IPS-18a (cell line): ENCODE data around the gene FOXP4.

ENCODE experiments used
- H3K27ac ChIP-seq: one replicate; pipeline ENCODE4 v1.5.1; 2013; ENCODE audit warnings: low read length
- H3K27me3 ChIP-seq: one replicate; pipeline ENCODE4 v1.6.1; 2013; ENCODE audit warnings: mild to moderate bottlenecking, low read length; ENCODE audit not compliant: control insufficient read depth, insufficient read depth
- H3K36me3 ChIP-seq: one replicate; pipeline ENCODE4 v1.6.1; 2013; ENCODE audit warnings: low read depth, low read length; ENCODE audit not compliant: control insufficient read depth
- H3K4me1 ChIP-seq: one replicate; pipeline ENCODE4 v1.6.1; 2013; ENCODE audit warnings: low read depth, low read length; ENCODE audit not compliant: control insufficient read depth
- H3K4me3 ChIP-seq: one replicate; pipeline ENCODE4 v1.5.1; 2013; ENCODE audit warnings: low read length
- H3K9ac ChIP-seq: one replicate; pipeline ENCODE4 v1.6.1; 2013; ENCODE audit warnings: mild to moderate bottlenecking, low read length, moderate library complexity
- H3K9me3 ChIP-seq: one replicate; pipeline ENCODE4 v1.6.1; 2013; ENCODE audit warnings: low read depth, low read length; ENCODE audit not compliant: control insufficient read depth

The FOXP4 gene

GRCh38 chr6:41548841-41549642 lies 2.9 kb downstream of the FOXP4 start:
- H3K27me3 ChIP-seq, result peaks cover 85% of the 10 kb centered on the region

GRCh38 chr6:41549673-41550072 lies 3.5 kb downstream of the FOXP4 start:
- Histone ChIP-seq H3K9me3 (no peaks in the 10 kb centered on the region), H3K27ac (no peak overlapping the region), H3K9ac (no peak overlapping the region), H3K4me1 (peaks cover 69% of the 10 kb centered on the region), H3K27me3 (peaks cover 85% of the 10 kb centered on the region), H3K36me3 (no peaks in the 10 kb centered on the region), H3K4me3 (peak overlapping the region; percentile 83)

More at GRCh38 chr6:41548841-41549642, 2.9 kb downstream of the FOXP4 start:
- Histone ChIP-seq H3K4me3 (peak overlapping the region; percentile 83), H3K9me3 (no peaks in the 10 kb centered on the region), H3K27ac (no peak overlapping the region), H3K4me1 (peaks cover 70% of the 10 kb centered on the region), H3K9ac (no peak overlapping the region), H3K36me3 (no peaks in the 10 kb centered on the region)

DNA sequence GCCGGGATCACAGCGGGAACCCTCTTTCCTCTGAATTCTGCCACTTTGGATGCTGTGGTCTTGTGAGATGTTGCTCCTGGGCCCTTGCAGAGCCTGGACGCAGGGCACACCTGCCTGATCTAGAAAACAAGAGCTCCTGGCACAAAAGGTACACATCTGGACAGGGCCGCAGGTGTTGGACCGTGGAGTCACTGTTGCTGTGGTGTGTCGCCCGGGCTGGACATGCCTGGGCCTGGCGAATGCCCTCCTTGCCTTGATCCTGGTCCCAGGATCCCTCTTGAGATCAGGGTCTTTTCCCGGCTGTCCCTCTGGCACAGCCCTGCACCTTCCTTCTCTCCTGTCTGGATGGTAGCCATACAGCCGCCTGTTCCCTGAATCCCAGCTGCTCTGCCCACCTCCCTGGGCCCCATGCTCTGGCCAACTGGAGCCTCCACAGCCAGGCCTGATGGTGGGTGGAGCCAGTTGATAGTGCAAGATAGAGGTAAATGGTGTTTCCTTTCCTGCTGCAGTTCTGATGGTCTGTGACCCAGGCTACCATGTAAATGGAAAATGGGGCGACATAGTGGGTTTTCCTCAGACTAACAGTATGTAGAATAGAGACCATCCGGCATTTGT lies 5.0 kb downstream of the FOXP4 start:
- H3K36me3 ChIP-seq, result no peaks in the 10 kb centered on the region
- H3K4me3 ChIP-seq, result no peak overlapping the region
- H3K27ac ChIP-seq, result no peak overlapping the region
- H3K9ac ChIP-seq, result no peak overlapping the region
- peaks cover 92% of the 10 kb centered on the region for H3K27me3 ChIP-seq
- no peaks in the 10 kb centered on the region for H3K9me3 ChIP-seq
- H3K4me1 ChIP-seq, result peaks cover 72% of the 10 kb centered on the region

GRCh38 chr6:41551857-41552256 lies 5.7 kb downstream of the FOXP4 start:
- H3K9ac ChIP-seq, result no peak overlapping the region
- no peak overlapping the region for H3K27ac ChIP-seq
- H3K27me3 ChIP-seq, result peaks cover 98% of the 10 kb centered on the region
- H3K4me1 ChIP-seq, result peaks cover 76% of the 10 kb centered on the region
- no peak overlapping the region for H3K4me3 ChIP-seq
- H3K36me3 ChIP-seq, result no peaks in the 10 kb centered on the region
- no peaks in the 10 kb centered on the region for H3K9me3 ChIP-seq

DNA sequence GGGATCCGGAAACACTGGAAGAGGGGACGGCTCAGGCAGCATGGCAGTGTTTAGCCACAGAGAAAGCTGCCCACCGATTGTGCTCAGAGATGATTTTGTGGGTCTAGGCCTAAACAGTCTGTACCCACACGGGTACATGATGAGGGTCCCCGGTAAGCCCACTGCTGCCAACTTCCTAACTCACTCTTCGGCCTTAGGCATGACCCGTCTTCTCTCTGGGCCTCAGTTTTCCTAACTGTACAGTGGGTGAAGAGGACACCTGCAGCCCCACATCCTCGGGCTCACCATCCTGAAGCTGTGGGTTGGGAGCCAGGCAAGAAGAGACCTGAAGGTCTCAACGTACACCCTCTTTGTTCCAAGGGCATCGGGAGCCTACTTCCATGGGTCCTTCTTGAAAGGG lies 6.5 kb downstream of the FOXP4 start:
- H3K27me3 ChIP-seq, result peaks cover 100% of the 10 kb centered on the region
- no peaks in the 10 kb centered on the region for H3K36me3 ChIP-seq
- no peak overlapping the region for H3K9ac ChIP-seq
- H3K4me3 ChIP-seq, result no peak overlapping the region
- no peak overlapping the region for H3K27ac ChIP-seq
- no peaks in the 10 kb centered on the region for H3K9me3 ChIP-seq
- peaks cover 82% of the 10 kb centered on the region for H3K4me1 ChIP-seq

DNA sequence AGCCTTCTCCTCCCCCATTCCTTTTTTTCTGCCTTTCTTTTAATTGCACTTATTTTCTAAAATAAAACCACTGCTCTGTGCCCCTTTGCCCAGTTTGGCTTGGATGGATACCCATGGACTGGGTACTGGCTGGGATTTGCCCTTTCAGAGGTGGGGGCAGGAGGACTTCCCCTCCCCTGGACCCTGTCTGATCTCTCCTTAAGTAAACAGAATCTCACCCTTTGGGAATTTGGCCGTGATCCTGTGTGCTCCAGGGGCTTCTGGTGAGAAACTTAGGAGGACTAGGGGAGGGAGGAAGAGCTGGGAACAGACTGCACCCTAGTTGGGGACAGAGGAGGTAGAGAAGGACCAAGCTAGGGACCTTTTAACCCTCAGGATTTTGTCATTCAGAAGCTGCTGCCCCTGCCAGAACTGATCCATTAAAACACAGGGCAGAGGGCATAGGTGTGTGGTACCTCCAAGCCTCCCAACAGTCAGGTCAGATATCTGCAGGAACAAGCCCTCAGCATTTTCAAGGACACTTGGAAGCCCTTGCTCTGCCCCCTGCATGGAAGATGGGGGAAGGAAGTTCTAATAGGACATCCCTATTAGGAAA lies 7.3 kb downstream of the FOXP4 start:
- Histone ChIP-seq H3K9me3 (no peaks in the 10 kb centered on the region), H3K4me3 (peak overlapping the region; percentile 2), H3K27me3 (peaks cover 100% of the 10 kb centered on the region), H3K9ac (no peak overlapping the region), H3K27ac (no peak overlapping the region), H3K36me3 (no peaks in the 10 kb centered on the region), H3K4me1 (peaks cover 81% of the 10 kb centered on the region)

DNA sequence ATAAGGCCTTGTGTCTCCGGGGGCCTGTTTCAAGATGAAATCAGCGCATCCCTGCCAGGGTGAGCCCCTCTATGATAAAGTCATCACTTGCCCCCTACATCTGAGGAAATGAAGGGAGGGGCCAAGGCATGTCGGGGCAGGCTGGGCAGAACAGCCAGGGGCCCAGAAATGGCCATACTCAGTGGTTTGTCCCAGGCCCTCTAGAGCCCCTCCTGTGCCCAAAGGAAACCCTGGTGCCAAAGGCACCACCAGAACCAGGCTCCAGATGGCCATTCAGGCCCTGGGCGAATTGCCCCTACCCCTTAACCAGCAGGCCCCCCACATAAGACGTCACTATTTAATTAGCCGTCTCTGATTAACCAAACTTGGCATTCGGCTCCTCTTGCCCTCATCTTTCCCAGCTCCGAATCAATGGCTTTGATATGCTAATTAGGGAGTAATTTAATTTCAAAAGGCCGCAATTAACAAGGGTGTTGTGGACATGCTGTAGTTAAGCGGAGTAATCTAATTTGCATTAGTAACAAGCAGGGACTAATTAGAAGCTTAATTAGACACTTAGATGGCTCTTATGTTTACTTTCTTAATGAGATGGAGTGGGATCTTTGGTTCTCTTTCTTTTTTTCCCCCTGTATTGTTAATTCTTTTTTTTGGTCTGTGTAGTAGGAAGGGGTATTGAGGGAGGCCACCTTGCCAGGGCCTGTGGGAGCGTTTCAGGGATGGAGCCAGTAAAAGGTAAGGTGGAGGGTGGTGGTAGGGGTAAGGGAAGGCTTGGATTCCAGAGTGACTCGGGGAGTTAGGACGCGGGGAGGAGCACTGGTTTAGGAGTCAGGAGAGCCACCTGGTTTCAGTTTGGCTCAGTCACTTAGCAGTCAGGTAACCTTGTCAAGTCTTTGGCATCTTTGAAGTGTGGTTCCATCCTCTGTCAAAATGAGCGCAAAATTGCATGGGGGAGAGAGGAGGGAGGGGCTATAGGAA lies 9.4 kb downstream of the FOXP4 start:
- Histone ChIP-seq H3K27me3 (peaks cover 94% of the 10 kb centered on the region), H3K9me3 (no peaks in the 10 kb centered on the region), H3K36me3 (no peaks in the 10 kb centered on the region), H3K9ac (no peak overlapping the region), H3K27ac (no peak overlapping the region), H3K4me3 (peak overlapping the region; percentile 32), H3K4me1 (peaks cover 60% of the 10 kb centered on the region)

DNA sequence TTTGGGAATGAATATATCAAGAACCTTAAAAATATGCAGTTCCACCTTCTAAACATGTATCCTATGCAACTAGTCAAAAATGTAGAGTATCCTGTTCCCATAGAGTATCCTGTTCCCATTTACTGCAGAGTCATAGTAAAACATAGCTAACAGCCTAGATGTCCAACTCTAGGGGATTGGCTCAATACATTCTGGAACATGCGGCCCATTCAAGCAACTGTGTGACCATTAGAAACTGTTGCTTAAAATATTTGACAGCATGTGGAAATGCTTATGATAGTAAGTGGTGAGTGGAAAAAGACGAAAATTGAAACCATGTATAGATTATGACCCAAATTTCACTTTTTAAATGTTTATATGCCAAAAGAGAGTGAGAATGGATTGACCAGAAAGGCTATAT lies 11.2 kb downstream of the FOXP4 start:
- no peaks in the 10 kb centered on the region for H3K9me3 ChIP-seq
- no peak overlapping the region for H3K9ac ChIP-seq
- H3K27me3 ChIP-seq, result peaks cover 76% of the 10 kb centered on the region
- H3K36me3 ChIP-seq, result no peaks in the 10 kb centered on the region
- peaks cover 57% of the 10 kb centered on the region for H3K4me1 ChIP-seq
- no peak overlapping the region for H3K27ac ChIP-seq
- no peak overlapping the region for H3K4me3 ChIP-seq

GRCh38 chr6:41558033-41558807 lies 12.0 kb downstream of the FOXP4 start:
- Histone ChIP-seq H3K4me1 (peaks cover 57% of the 10 kb centered on the region), H3K9me3 (no peaks in the 10 kb centered on the region), H3K36me3 (no peaks in the 10 kb centered on the region), H3K27ac (no peak overlapping the region), H3K9ac (no peak overlapping the region), H3K27me3 (peaks cover 67% of the 10 kb centered on the region), H3K4me3 (no peak overlapping the region)

DNA sequence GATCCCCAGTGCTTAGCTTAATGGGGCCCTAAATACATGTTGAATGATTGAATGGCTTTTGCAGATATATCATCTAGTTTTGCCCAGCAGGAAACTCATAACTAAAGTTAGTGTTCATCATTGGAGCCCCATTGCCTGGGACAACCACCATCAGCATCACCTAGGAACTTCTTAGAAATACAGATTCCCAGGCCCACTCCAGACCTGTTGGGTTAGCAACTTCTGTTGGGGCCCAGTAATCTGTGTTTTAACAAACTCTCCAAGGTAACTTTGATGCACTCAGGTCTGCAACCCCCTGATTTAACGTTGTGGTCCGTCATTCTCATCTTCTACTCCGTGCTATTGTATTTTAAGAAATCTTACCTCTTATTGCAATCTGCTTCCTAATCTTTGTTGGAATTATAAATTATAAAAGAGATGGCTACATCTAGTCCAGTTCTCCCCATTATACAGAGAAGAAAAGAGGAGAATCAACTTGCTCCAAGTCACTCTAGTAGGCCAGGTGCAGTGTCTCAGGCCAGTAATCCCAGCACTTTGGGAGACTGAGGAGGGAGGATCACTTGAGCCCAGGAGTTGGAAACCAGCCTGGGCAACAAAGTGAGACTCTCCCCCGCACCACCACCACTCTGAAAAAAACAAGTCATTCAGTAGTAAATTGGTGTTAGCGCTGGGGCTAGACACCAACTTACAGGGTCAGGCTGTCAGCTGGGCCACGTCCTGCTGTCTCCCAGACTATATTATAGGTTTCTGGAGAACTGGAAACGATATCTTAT lies 13.7 kb downstream of the FOXP4 start:
- Histone ChIP-seq H3K9ac (no peak overlapping the region), H3K9me3 (no peaks in the 10 kb centered on the region), H3K27ac (no peak overlapping the region), H3K27me3 (peaks cover 51% of the 10 kb centered on the region), H3K36me3 (no peaks in the 10 kb centered on the region), H3K4me1 (peaks cover 53% of the 10 kb centered on the region), H3K4me3 (peak overlapping the region; percentile 81)
